Activated naive CD8-positive, alpha-beta T cell treated with anti-CD3 and anti-CD28 coated beads for 36 hours (primary cell): ENCODE results near the gene LAMTOR4. TPM values are rescaled to one million over a fixed set of nuclear protein-coding genes. Genes with fewer than 3 reads are reported as not detected.
"Not testable (repeated sequence)": the region's sequence is repeated elsewhere in the genome, so short reads cannot be mapped to it uniquely, and the experiment has no call there.

ENCODE experiments used
- DNase-seq: peaks from one replicate; pipeline ENCODE4 v3.0.0; 2021
- H3K27ac Mint-ChIP-seq: one replicate; pipeline ENCODE4 v1.8.0; 2022; ENCODE audit warnings: mild to moderate bottlenecking, moderate library complexity, mixed read lengths
- H3K27me3 Mint-ChIP-seq: one replicate; pipeline ENCODE4 v1.8.0; 2022; ENCODE audit warnings: mild to moderate bottlenecking, mixed read lengths
- H3K36me3 Mint-ChIP-seq: one replicate; pipeline ENCODE4 v1.8.0; 2021; ENCODE audit warnings: mild to moderate bottlenecking, mixed read lengths
- H3K4me1 Mint-ChIP-seq: one replicate; pipeline ENCODE4 v1.8.0; 2021; ENCODE audit warnings: mixed read lengths
- H3K4me3 Mint-ChIP-seq: one replicate; pipeline ENCODE4 v1.8.0; 2022; ENCODE audit warnings: mild to moderate bottlenecking, moderate library complexity, mixed read lengths
- H3K9me3 Mint-ChIP-seq: one replicate; pipeline ENCODE4 v1.8.0; 2022; ENCODE audit warnings: mixed read lengths
- total RNA-seq, 2 experiments: library from RNA; stranded (reverse); gene quantifications; one replicate each; pipeline ENCODE4 v1.2.3, GENCODE V29; 2021

Gene LAMTOR4
- total RNA-seq, 2 experiments from 2014 or later: 101 to 104 TPM

GRCh38 chr7:100118388-100119071 lies 30.2 kb upstream of the LAMTOR4 start:
- no peak for DNase-seq
- no peaks in the 10 kb centered on the region for H3K9me3 Mint-ChIP-seq
- peaks cover 11% of the 10 kb centered on the region for H3K4me1 Mint-ChIP-seq
- H3K36me3 Mint-ChIP-seq: peaks cover 9% of the 10 kb centered on the region
- H3K4me3 Mint-ChIP-seq: peak overlapping the region; percentile 99
- H3K27me3 Mint-ChIP-seq: no peaks in the 10 kb centered on the region
- peak overlapping the region; percentile 94 for H3K27ac Mint-ChIP-seq

GRCh38 chr7:100119072-100119969 lies 29.4 kb upstream of the LAMTOR4 start, which contains the start of the genes CNPY4 and TAF6:
Gene CNPY4, plus strand, starts transcription at chr7:100119634. Its CDS starts 111 bp downstream, at chr7:100119745.
Gene TAF6, minus strand, starts transcription at chr7:100119358. Its CDS starts 5,149 bp downstream, at chr7:100114209.
- H3K36me3 Mint-ChIP-seq: peaks cover 11% of the 10 kb centered on the region
- H3K27ac Mint-ChIP-seq: peak within 1 kb of the TSS; percentile 94
- no peaks in the 10 kb centered on the region for H3K27me3 Mint-ChIP-seq
- no peaks in the 10 kb centered on the region for H3K9me3 Mint-ChIP-seq
- peak; percentile 91 for DNase-seq
- H3K4me1 Mint-ChIP-seq: peaks cover 12% of the 10 kb centered on the region
- H3K4me3 Mint-ChIP-seq: peak within 1 kb of the TSS; percentile 99

DNA sequence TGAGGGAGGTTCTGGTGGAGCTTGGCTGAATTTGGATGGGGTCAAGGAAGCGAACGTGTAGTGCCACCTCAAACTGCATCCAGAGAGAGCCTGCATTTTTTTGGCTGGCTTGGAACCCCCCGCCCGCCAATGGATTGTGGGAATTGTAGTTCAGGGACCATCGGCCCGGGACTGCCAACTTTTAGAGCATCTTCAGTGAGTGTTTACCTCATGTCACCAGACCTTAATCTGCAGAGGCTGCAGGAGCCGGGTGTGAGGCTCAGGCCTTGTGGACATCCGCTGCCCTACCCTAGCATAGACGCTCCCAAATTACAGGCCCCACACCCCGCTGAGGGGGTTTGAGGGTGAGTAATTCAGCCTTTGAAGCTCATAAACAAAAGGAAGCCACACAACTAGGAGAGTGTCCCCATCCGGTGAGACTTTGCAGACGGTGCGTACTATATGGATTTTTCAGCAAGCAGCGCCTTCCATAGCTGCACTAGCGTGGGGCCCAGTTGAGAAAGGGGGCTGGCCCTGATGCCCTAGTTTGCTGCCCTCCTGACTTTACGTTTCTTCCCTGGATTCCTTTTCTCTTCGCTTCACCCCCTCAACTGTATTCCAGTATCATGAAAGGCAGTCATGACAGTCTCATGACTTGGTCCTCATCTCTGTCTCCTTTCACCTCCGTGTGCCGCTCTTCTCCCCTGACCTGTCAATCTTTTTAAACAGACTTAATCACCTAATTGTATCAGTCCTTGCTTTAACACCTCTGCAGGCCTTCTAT lies 28.6 kb upstream of the LAMTOR4 start:
- peak; percentile 73 for DNase-seq
- Mint-ChIP-seq H3K27ac (peak overlapping the region; percentile 94), H3K9me3 (no peaks in the 10 kb centered on the region), H3K27me3 (no peaks in the 10 kb centered on the region), H3K36me3 (peaks cover 16% of the 10 kb centered on the region), H3K4me3 (peak overlapping the region; percentile 99), H3K4me1 (peaks cover 17% of the 10 kb centered on the region)

DNA sequence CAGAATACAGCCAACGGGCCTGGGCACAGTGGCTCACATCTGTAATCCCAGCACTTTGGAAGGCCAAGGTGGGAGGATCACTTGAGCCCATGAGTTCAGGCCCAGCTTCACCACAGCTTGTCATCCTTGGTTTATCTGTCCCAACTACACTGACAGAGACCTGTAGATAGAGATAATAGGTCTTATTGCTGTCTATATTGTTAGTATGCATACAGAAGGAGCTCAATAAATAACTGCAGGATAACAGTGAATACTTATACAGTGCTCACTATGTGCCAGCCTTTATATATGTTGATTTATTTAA lies 28.0 kb upstream of the LAMTOR4 start:
- H3K4me1 Mint-ChIP-seq: peaks cover 21% of the 10 kb centered on the region
- H3K27me3 Mint-ChIP-seq: no peaks in the 10 kb centered on the region
- H3K36me3 Mint-ChIP-seq: peaks cover 16% of the 10 kb centered on the region
- peak overlapping the region; percentile 99 for H3K4me3 Mint-ChIP-seq
- DNase-seq: no peak
- H3K9me3 Mint-ChIP-seq: no peaks in the 10 kb centered on the region
- H3K27ac Mint-ChIP-seq: peak overlapping the region; percentile 94

GRCh38 chr7:100122067-100122466 lies 26.7 kb upstream of the LAMTOR4 start:
- peaks cover 28% of the 10 kb centered on the region for H3K4me1 Mint-ChIP-seq

DNA sequence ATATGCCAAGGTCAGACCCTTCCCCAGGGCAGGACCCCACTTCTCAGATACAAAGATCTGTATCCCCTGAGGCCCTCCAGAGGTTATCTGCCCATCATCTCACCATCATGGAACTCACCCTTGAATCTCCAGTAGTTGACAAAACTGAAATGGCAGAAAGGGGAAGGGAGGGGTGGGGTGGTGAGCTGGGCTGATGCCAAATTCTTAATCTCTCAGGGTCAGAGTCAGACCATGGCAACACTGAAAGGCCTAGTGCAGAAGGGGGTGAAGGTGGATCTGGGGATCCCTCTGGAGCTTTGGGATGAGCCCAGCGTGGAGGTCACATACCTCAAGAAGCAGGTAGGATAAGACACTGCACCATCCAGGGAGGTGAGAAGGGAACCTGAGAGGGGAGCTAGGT lies 26.1 kb upstream of the LAMTOR4 start:
- Mint-ChIP-seq H3K27me3 (no peaks in the 10 kb centered on the region), H3K27ac (peak overlapping the region; percentile 3), H3K4me3 (no peak overlapping the region), H3K36me3 (peaks cover 13% of the 10 kb centered on the region), H3K9me3 (no peaks in the 10 kb centered on the region), H3K4me1 (peaks cover 28% of the 10 kb centered on the region)
- no peak for DNase-seq

More at GRCh38 chr7:100122067-100122466, 26.7 kb upstream of the LAMTOR4 start:
- Mint-ChIP-seq H3K27me3 (no peaks in the 10 kb centered on the region), H3K4me3 (no peak overlapping the region), H3K36me3 (peaks cover 13% of the 10 kb centered on the region), H3K27ac (no peak overlapping the region), H3K9me3 (no peaks in the 10 kb centered on the region)
- no peak for DNase-seq

DNA sequence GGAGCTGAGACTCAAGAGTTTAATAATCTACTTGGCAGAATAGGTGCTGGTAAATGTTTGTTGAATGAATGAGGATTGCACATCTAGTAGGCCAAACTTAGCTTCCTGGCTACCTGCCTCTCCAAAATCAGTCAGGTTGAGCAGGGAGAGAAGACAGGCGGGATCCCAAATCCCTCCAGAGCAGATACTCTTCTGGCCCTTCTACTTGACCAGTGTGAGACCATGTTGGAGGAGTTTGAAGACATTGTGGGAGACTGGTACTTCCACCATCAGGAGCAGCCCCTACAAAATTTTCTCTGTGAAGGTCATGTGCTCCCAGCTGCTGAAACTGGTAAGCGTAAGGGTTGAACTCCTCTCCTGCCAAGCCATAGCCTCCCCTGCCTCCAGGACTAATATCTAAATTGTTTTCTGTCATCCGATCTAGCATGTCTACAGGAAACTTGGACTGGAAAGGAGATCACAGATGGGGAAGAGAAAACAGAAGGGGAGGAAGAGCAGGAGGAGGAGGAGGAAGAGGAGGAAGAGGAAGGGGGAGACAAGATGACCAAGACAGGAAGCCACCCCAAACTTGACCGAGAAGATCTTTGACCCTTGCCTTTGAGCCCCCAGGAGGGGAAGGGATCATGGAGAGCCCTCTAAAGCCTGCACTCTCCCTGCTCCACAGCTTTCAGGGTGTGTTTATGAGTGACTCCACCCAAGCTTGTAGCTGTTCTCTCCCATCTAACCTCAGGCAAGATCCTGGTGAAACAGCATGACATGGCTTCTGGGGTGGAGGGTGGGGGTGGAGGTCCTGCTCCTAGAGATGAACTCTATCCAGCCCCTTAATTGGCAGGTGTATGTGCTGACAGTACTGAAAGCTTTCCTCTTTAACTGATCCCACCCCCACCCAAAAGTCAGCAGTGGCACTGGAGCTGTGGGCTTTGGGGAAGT lies 24.2 kb upstream of the LAMTOR4 start:
- peaks cover 29% of the 10 kb centered on the region for H3K4me1 Mint-ChIP-seq

GRCh38 chr7:100126239-100126930 lies 22.3 kb upstream of the LAMTOR4 start:
- Mint-ChIP-seq H3K27me3 (no peaks in the 10 kb centered on the region), H3K4me1 (peaks cover 24% of the 10 kb centered on the region), H3K4me3 (peak overlapping the region; percentile 99), H3K27ac (peak overlapping the region; percentile 100), H3K9me3 (no peaks in the 10 kb centered on the region), H3K36me3 (peaks cover 9% of the 10 kb centered on the region)
- no peak for DNase-seq

More for the DNA sequence above, 24.2 kb upstream of the LAMTOR4 start:
- DNase-seq: no peak
- Mint-ChIP-seq H3K27me3 (no peaks in the 10 kb centered on the region), H3K27ac (peak overlapping the region; percentile 69), H3K4me3 (peak overlapping the region; percentile 15), H3K9me3 (no peaks in the 10 kb centered on the region), H3K36me3 (peaks cover 9% of the 10 kb centered on the region)

DNA sequence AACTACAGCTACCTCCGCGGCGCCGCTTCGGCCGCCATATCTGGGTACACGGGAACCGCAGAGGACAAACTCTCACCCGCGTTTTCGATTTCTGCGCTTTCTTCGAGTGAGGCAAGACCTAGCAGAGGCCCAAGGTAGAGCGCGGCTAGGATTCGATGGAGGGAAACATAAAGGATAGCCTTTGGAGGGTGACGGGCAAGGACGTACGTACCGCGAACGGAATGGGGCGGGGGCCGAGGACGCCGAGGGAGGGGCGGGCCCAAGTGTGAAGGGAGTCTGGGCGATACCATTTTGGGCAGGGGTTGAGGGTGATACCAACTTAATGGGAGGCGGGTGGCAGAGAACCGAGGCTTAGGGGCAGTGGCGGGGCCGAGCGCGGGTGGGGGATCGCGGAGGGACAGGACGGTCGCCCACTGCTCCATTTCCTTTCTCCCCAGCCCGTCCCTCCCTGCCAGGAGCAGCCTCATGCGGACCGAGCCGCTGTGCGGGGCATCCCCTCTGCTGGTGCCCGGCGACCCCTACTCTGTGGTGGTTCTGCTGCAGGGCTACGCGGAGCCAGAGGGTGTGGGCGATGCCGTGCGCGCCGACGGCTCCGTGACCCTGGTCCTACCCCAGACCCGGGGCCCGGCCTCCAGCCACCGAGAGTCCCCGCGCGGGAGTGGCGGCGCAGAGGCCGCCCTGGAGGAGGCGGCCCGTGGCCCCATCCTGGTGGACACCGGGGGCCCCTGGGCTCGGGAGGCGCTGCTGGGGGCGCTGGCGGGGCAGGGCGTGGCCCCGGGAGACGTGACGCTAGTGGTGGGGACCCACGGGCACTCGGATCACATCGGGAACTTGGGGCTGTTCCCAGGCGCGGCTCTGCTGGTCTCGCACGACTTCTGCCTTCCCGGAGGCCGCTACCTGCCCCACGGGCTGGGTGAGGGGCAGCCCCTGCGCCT lies 21.5 kb upstream of the LAMTOR4 start, which contains the start of gene MBLAC1:
Gene MBLAC1, plus strand, starts transcription at position 37 of the 935 bp plus-strand sequence. Its CDS starts 429 bp downstream, at position 466.
- peaks cover 9% of the 10 kb centered on the region for H3K36me3 Mint-ChIP-seq
- peak within 1 kb of the TSS; percentile 99 for H3K4me3 Mint-ChIP-seq
- H3K27ac Mint-ChIP-seq: peak within 1 kb of the TSS; percentile 100
- no peaks in the 10 kb centered on the region for H3K9me3 Mint-ChIP-seq
- H3K4me1 Mint-ChIP-seq: peaks cover 24% of the 10 kb centered on the region
- DNase-seq: peak; percentile 89
- H3K27me3 Mint-ChIP-seq: no peaks in the 10 kb centered on the region

DNA sequence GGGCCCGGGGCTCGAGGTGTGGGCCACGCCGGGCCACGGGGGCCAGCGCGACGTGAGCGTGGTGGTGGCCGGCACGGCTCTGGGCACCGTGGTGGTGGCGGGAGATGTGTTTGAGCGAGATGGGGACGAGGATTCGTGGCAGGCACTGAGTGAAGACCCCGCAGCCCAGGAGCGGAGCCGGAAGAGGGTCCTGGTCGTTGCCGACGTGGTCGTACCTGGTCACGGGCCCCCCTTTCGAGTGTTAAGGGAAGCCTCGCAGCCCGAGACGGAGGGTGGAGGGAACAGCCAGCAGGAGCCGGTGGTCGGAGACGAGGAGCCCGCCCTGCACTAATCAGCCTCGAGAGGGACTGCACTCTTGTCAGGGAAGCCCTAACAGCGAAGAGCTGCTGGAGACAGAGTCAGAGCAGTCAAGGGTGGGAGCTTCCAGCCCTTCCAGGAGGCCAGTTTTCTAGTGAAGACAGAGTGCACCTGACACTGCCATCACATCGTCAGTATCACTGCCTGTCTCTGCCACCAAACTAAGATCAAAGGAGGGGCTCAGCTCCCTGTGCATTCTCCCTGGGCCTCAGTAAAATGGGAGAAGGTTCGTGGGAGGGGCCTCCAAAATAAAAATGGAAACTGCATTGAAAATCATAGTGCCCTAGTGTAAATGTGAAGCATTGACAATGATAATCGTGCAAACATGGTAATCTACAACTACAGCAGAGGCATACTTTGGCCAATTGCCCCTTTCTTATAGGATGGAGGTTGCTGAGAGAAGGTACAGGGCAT lies 20.7 kb upstream of the LAMTOR4 start:
- H3K27me3 Mint-ChIP-seq: no peaks in the 10 kb centered on the region
- H3K4me1 Mint-ChIP-seq: peaks cover 30% of the 10 kb centered on the region
- peak overlapping the region; percentile 99 for H3K4me3 Mint-ChIP-seq
- peaks cover 7% of the 10 kb centered on the region for H3K36me3 Mint-ChIP-seq
- H3K9me3 Mint-ChIP-seq: no peaks in the 10 kb centered on the region
- H3K27ac Mint-ChIP-seq: peak overlapping the region; percentile 62
- peak; percentile 26 for DNase-seq

DNA sequence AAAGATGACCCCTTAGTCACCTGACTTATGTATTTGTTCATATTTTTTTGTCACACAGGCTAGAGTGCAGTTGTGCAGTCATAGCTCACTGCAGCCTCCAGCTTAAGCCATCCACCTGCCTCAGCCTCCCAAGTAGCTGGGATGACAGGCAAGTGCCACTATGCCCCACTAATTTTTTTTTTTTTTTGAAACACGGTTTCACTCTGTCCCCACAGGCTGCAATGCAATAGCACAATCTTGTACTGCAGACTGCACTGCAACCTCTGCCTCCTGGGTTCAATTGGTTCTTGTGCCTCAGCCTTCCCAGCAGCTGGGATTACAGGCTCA lies 20.1 kb upstream of the LAMTOR4 start:
- peaks cover 30% of the 10 kb centered on the region for H3K4me1 Mint-ChIP-seq

DNA sequence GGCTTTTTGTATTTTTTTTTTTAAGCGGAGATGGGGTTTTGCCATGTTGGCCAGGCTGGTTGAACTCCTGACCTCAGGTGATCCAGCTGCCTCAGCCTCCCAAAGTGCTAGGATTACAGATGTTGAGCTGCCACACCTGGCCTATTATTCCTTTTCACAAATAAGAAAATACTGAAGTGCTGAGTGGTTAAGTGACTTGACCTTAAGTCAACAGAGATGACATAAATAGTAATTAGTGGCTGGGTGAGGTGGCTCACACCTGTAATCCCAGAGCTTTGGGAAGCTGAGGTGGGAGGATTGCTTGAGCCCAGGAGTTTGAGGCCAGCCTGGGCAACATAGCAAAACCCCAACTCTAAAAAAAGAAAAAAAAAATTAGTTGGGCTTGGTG lies 18.5 kb upstream of the LAMTOR4 start:
- H3K4me1 Mint-ChIP-seq: peaks cover 23% of the 10 kb centered on the region
- not testable (repeated sequence) for H3K4me3 Mint-ChIP-seq, H3K27me3 Mint-ChIP-seq, H3K9me3 Mint-ChIP-seq, H3K36me3 Mint-ChIP-seq, DNase-seq, H3K27ac Mint-ChIP-seq

More for the DNA sequence above, 20.1 kb upstream of the LAMTOR4 start:
- Mint-ChIP-seq H3K36me3 (peaks cover 7% of the 10 kb centered on the region), H3K27ac (no peak overlapping the region), H3K4me3 (peak overlapping the region; percentile 99), H3K27me3 (no peaks in the 10 kb centered on the region), H3K9me3 (no peaks in the 10 kb centered on the region)
- DNase-seq: no peak
